Effector CD4-positive, alpha-beta T cell (primary cell): Measurements from ENCODE around the gene TMEM11.

ENCODE experiments used
- DNase-seq: peaks from one replicate; pipeline ENCODE4 v3.0.0-alpha.2; 2020

The TMEM11 gene

GRCh38 chr17:21177854-21178600 lies 35.9 kb downstream of the TMEM11 start:
- DNase-seq, result no peak

- DNase-seq, result no peak
These were observed 36.6 kb downstream of the TMEM11 start for GRCh38 chr17:21177401-21177800.

- DNase-seq, result no peak
These were observed 37.1 kb downstream of the TMEM11 start for GRCh38 chr17:21176773-21177395.

- DNase-seq, result no peak
These were observed 39.2 kb downstream of the TMEM11 start for GRCh38 chr17:21174713-21175112.

GRCh38 chr17:21174186-21174585 lies 39.8 kb downstream of the TMEM11 start:
- no peak for DNase-seq

GRCh38 chr17:21173543-21173942 lies 40.4 kb downstream of the TMEM11 start:
- DNase-seq, result no peak

- DNase-seq, result no peak
These were observed 41.1 kb downstream of the TMEM11 start for GRCh38 chr17:21172846-21173245.

- no peak for DNase-seq
These were observed 41.9 kb downstream of the TMEM11 start for GRCh38 chr17:21171970-21172510.

- no peak for DNase-seq
These were observed 42.5 kb downstream of the TMEM11 start for GRCh38 chr17:21171309-21171922.

GRCh38 chr17:21170809-21171208 lies 43.2 kb downstream of the TMEM11 start:
- no peak for DNase-seq

GRCh38 chr17:21169496-21169895 lies 44.5 kb downstream of the TMEM11 start:
- no peak for DNase-seq

GRCh38 chr17:21168555-21168865 lies 45.5 kb downstream of the TMEM11 start:
- no peak for DNase-seq

GRCh38 chr17:21167303-21167702 lies 46.7 kb downstream of the TMEM11 start:
- no peak for DNase-seq

- no peak for DNase-seq
These were observed 47.3 kb downstream of the TMEM11 start for GRCh38 chr17:21166595-21167210.

GRCh38 chr17:21165922-21166594 lies 47.9 kb downstream of the TMEM11 start:
- no peak for DNase-seq

- DNase-seq, result no peak
These were observed 49.3 kb downstream of the TMEM11 start for GRCh38 chr17:21164620-21165019.

- DNase-seq, result no peak
These were observed 49.7 kb downstream of the TMEM11 start for GRCh38 chr17:21164216-21164615.

- DNase-seq, result no peak
These were observed 50.9 kb downstream of the TMEM11 start for GRCh38 chr17:21163101-21163500.

GRCh38 chr17:21162394-21162775 lies 51.6 kb downstream of the TMEM11 start:
- no peak for DNase-seq

- no peak for DNase-seq
These were observed 52.2 kb downstream of the TMEM11 start for GRCh38 chr17:21161498-21162393.

GRCh38 chr17:21160401-21160800 lies 53.6 kb downstream of the TMEM11 start:
- DNase-seq, result no peak
